H1 (cell line): ENCODE measurements around the gene DUOX1. TPM values are rescaled to one million over a fixed set of nuclear protein-coding genes. Genes with fewer than 3 reads are reported as not detected.

Source experiments
- CTCF ChIA-PET: fragments of 300-600 bp; sonication (Branson Sonifier 250); formaldehyde crosslinking; loops from one replicate; lab custom pipeline; 2021; ENCODE audit not compliant: partially characterized antibody; lab: Charles Lee
- POLR2A ChIA-PET: fragments of 300-600 bp; sonication (Branson Sonifier 250); formaldehyde crosslinking; loops from one replicate; lab custom pipeline; 2021; ENCODE audit warnings: inconsistent platforms; ENCODE audit not compliant: partially characterized antibody; lab: Charles Lee
- DNase-seq, 2 experiments: peaks; one replicate each; pipeline versions ENCODE4 v3.0.0 to v3.0.0-alpha.2; 2010 to 2022; ENCODE audit warnings: low spot score in 2 of 2, low read depth in 1 of 2, mixed read lengths in 1 of 2
- FAIRE-seq: peaks from 2 replicates; lab custom pipeline; 2011; peaks lifted over from hg19 to GRCh38; lab: Jason Lieb, UNC
- H2AFZ ChIP-seq: 2 replicates; pipeline ENCODE4 v1.8.1; 2012; ENCODE audit warnings: low read length, inconsistent platforms
- H2AK5ac ChIP-seq: 2 replicates; pipeline ENCODE4 v1.6.1; 2013; ENCODE audit warnings: low read depth, low read length
- H2BK120ac ChIP-seq: replicated peaks from 2 replicates; pipeline ENCODE3; 2013; ENCODE audit warnings: low read depth, low read length, inconsistent platforms
- H2BK12ac ChIP-seq: 2 replicates; pipeline ENCODE4 v1.6.1; 2013; ENCODE audit warnings: low read depth, low read length
- H2BK15ac ChIP-seq: 2 replicates; pipeline ENCODE4 v1.6.1; 2013; ENCODE audit warnings: low read length
- H2BK20ac ChIP-seq: 2 replicates; pipeline ENCODE4 v1.6.1; 2013; ENCODE audit warnings: low read length
- H2BK5ac ChIP-seq: 2 replicates; pipeline ENCODE4 v1.6.1; 2013; ENCODE audit warnings: low read depth, low read length
- H3K14ac ChIP-seq: 2 replicates; pipeline ENCODE4 v1.6.1; 2013; ENCODE audit warnings: inconsistent platforms; ENCODE audit not compliant: insufficient read length
- H3K18ac ChIP-seq: 2 replicates; pipeline ENCODE4 v1.6.1; 2013; ENCODE audit warnings: low read length; ENCODE audit errors: extremely low read depth
- H3K23ac ChIP-seq: 2 replicates; pipeline ENCODE4 v1.6.1; 2013; ENCODE audit warnings: inconsistent platforms; ENCODE audit not compliant: insufficient read length
- H3K23me2 ChIP-seq: 2 replicates; pipeline ENCODE4 v1.6.1; 2013; ENCODE audit warnings: low read depth, low read length
- H3K27ac ChIP-seq: 2 replicates; pipeline ENCODE4 v1.6.1; 2011; ENCODE audit warnings: low read depth, low read length, inconsistent platforms
- H3K27me3 ChIP-seq, 4 experiments: replicated peaks in 1 of 4; 1 replicate in 1 of 4; 2 replicates in 3 of 4; pipeline versions ENCODE4 v1.6.1 to v1.8.1; 2011 to 2013; ENCODE audit warnings: low read length in 3 of 4, mild to moderate bottlenecking in 3 of 4, inconsistent platforms in 2 of 4, mixed read lengths in 2 of 4, moderate library complexity in 1 of 4; ENCODE audit not compliant: control insufficient read depth in 3 of 4, insufficient read depth in 3 of 4; ENCODE audit errors: extremely low read depth in 1 of 4
- H3K36me3 ChIP-seq, 4 experiments: 2 replicates each; pipeline versions ENCODE4 v1.6.1 to v1.8.1; 2011 to 2013; ENCODE audit warnings: mild to moderate bottlenecking in 4 of 4, low read length in 3 of 4, moderate library complexity in 2 of 4, control low read depth in 1 of 4, inconsistent platforms in 1 of 4; ENCODE audit not compliant: insufficient read depth in 4 of 4, control insufficient read depth in 2 of 4
- H3K4ac ChIP-seq: replicated peaks from 2 replicates; pipeline ENCODE3; 2013; ENCODE audit warnings: low read length, low read depth, mixed read lengths, inconsistent platforms; ENCODE audit not compliant: insufficient read length
- H3K4me1 ChIP-seq, 4 experiments: replicated peaks in 1 of 4; 1 replicate in 1 of 4; 2 replicates in 3 of 4; pipeline versions ENCODE4 v1.6.1 to v1.8.1; 2011 to 2013; ENCODE audit warnings: low read length in 3 of 4, inconsistent platforms in 2 of 4, mixed read lengths in 1 of 4; ENCODE audit not compliant: insufficient read depth in 4 of 4, control insufficient read depth in 3 of 4
- H3K4me2 ChIP-seq, 2 experiments: 2 replicates each; pipeline versions ENCODE4 v1.6.1 to v1.8.1; 2011 to 2013; ENCODE audit warnings: low read depth in 2 of 2, low read length in 2 of 2, control low read depth in 1 of 2, inconsistent platforms in 1 of 2, mild to moderate bottlenecking in 1 of 2; ENCODE audit not compliant: insufficient read depth in 1 of 2
- H3K4me3 ChIP-seq, 4 experiments: fragments of 200-600, 300-600 bp in 1 of 4; sonication (generic), shearing (Covaris generic), sonication (Bioruptor Twin) in 1 of 4; 2 replicates each; pipeline versions ENCODE4 v1.5.1 to v1.8.1; 2011 to 2016; ENCODE audit warnings: low read length in 4 of 4, low read depth in 3 of 4, control low read depth in 2 of 4, inconsistent platforms in 2 of 4, mild to moderate bottlenecking in 2 of 4, mixed read lengths in 1 of 4, moderate library complexity in 1 of 4; ENCODE audit not compliant: insufficient read depth in 2 of 4; ENCODE audit errors: extremely low read depth in 1 of 4
- H3K56ac ChIP-seq: replicated peaks from 2 replicates; pipeline ENCODE3; 2013; ENCODE audit warnings: low read depth, mild to moderate bottlenecking, mixed read lengths, low read length, inconsistent platforms; ENCODE audit not compliant: insufficient read length
- H3K79me1 ChIP-seq: 2 replicates; pipeline ENCODE4 v1.6.1; 2013; ENCODE audit warnings: low read depth, low read length, control low read depth
- H3K79me2 ChIP-seq, 2 experiments: 2 replicates each; pipeline versions ENCODE4 v1.6.1 to v1.8.1; 2012 to 2013; ENCODE audit warnings: low read length in 2 of 2, mild to moderate bottlenecking in 2 of 2, inconsistent platforms in 1 of 2; ENCODE audit not compliant: insufficient read depth in 2 of 2, control insufficient read depth in 1 of 2
- H3K9ac ChIP-seq, 4 experiments: replicated peaks in 1 of 4; 1 replicate in 1 of 4; 2 replicates in 3 of 4; pipeline versions ENCODE4 v1.6.1 to v1.8.1; 2011 to 2013; ENCODE audit warnings: low read depth in 3 of 4, low read length in 3 of 4, control low read depth in 2 of 4, mild to moderate bottlenecking in 2 of 4, moderate library complexity in 2 of 4, inconsistent platforms in 1 of 4; ENCODE audit errors: extremely low read depth in 1 of 4
- H3K9me3 ChIP-seq, 2 experiments: 2 replicates each; pipeline versions ENCODE4 v1.6.1 to v1.8.1; 2012 to 2013; ENCODE audit warnings: mild to moderate bottlenecking in 2 of 2, moderate library complexity in 2 of 2, control low read depth in 1 of 2, inconsistent platforms in 1 of 2, low read depth in 1 of 2, low read length in 1 of 2, mixed read lengths in 1 of 2; ENCODE audit not compliant: insufficient read depth in 2 of 2
- H4K20me1 ChIP-seq, 2 experiments: replicated peaks in 1 of 2; 2 replicates each; pipeline versions ENCODE3 to v1.8.1; 2011 to 2013; ENCODE audit warnings: inconsistent platforms in 2 of 2, low read length in 2 of 2, mild to moderate bottlenecking in 1 of 2; ENCODE audit not compliant: insufficient read depth in 2 of 2, control insufficient read depth in 1 of 2
- H4K5ac ChIP-seq: 2 replicates; pipeline ENCODE4 v1.6.1; 2013; ENCODE audit warnings: low read length, low read depth, mixed read lengths, inconsistent platforms; ENCODE audit not compliant: insufficient read length
- H4K8ac ChIP-seq: 2 replicates; pipeline ENCODE4 v1.8.0; 2013; ENCODE audit warnings: mild to moderate bottlenecking, moderate library complexity, low read length, inconsistent platforms; ENCODE audit not compliant: insufficient read depth; ENCODE audit errors: extremely low read depth
- H4K91ac ChIP-seq: replicated peaks from 2 replicates; pipeline ENCODE3; 2013; ENCODE audit warnings: low read length, mixed read lengths, inconsistent platforms; ENCODE audit not compliant: insufficient read length
- CBX5 ChIP-seq: fragments of 300-800, 300-1000 bp; sonication (generic); IDR thresholded peaks from 2 replicates; pipeline ENCODE4 v1.7.1; 2016; ENCODE audit warnings: antibody characterized with exemption, low read length, low read depth
- CBX8 ChIP-seq: fragments of 300-800, 300-1000 bp; sonication (generic); IDR thresholded peaks from 2 replicates; pipeline ENCODE4 v1.7.1; 2016; ENCODE audit warnings: low read depth, low read length, borderline replicate concordance
- KDM4A ChIP-seq: IDR thresholded peaks from one replicate; pipeline ENCODE4 v1.7.1; 2012; ENCODE audit warnings: low read depth, mild to moderate bottlenecking, moderate library complexity, low read length, inconsistent platforms; ENCODE audit not compliant: severe bottlenecking
- TAF1 ChIP-seq: IDR thresholded peaks from 2 replicates; pipeline ENCODE4 v1.6.1; 2011; ENCODE audit warnings: mild to moderate bottlenecking, low read depth, low read length
- WGBS, 2 experiments: shearing (Covaris generic) in 1 of 2; methylation state at CpG; one replicate each; pipeline versions ENCODE4 v1.1.6 to v1.1.7; 2013 to 2015; ENCODE audit warnings: low lambda C conversion rate in 2 of 2, mixed read lengths in 2 of 2, inconsistent platforms in 1 of 2, low coverage in 1 of 2, missing lambda C conversion rate in 1 of 2; ENCODE audit not compliant: insufficient replicate concordance in 2 of 2, insufficient coverage in 1 of 2, insufficient read length in 1 of 2; ENCODE audit errors: extremely low coverage in 1 of 2, missing lambda C conversion rate in 1 of 2; 5-methylcytosine and 5-hydroxymethylcytosine counted together
- polyA plus RNA-seq, 7 experiments: library from polyadenylated mRNA; depleted of rRNA in 3 of 7; stranded (reverse) in 5 of 7; unstranded in 2 of 7; fragments of >200 nt in 5 of 7; fragments of 200-250 nt in 2 of 7; gene quantifications; 1 replicate in 5 of 7; 2 replicates in 1 of 7; 4 replicates in 1 of 7; pipeline versions ENCODE4 v1.2.1 to v1.2.3, GENCODE V29; 2011 to 2013; ENCODE audit warnings: missing spikeins in 2 of 7, mixed read lengths in 2 of 7
- total RNA-seq: library from RNA; stranded (reverse); fragmentation: NEBNext Ultra II Directional; extraction: Animal tissue kit (Norgen Biotek cat#: 25700); gene quantifications from 2 replicates; pipeline ENCODE4 v1.2.1, GENCODE V29; 2021

Gene DUOX1
- total and polyA plus RNA-seq, 2 of the 8 experiments (the other 6 are each of a cell fraction or from before 2014, with no cell fraction given) = 0.84 to 1.4 TPM

- Histone ChIP-seq H3K4ac (no peak overlapping the region), H3K14ac (no peak overlapping the region), H3K27ac (no peak overlapping the region), H4K20me1 (peaks cover 12 to 33% of the 10 kb centered on the region in 2 experiments), H4K5ac (no peak overlapping the region), H3K4me3 (no peak overlapping the region), H3K79me1 (peaks cover 13% of the 10 kb centered on the region), H2BK20ac (no peak overlapping the region), H3K18ac (no peak overlapping the region), H2BK5ac (no peak overlapping the region), H4K8ac (no peak overlapping the region), H3K4me1 (peaks cover 5 to 24% (median 16%) of the 10 kb centered on the region in 4 experiments), H2AK5ac (no peak overlapping the region), H2BK120ac (no peak overlapping the region), H3K9me3 (no peaks in the 10 kb centered on the region), H3K56ac (no peak overlapping the region), H3K23me2 (no peaks in the 10 kb centered on the region; the same call in 1 of the 2 replicates), H2AFZ (no peak overlapping the region), H3K79me2 (peaks cover 8 to 41% of the 10 kb centered on the region in 2 experiments; a peak in 3 of 4 replicates), H2BK12ac (no peak overlapping the region), H3K4me2 (no peak overlapping the region), H4K91ac (no peak overlapping the region), H3K9ac (no peak overlapping the region), H2BK15ac (no peak overlapping the region), H3K36me3 (peaks cover 0 to 5% (median 0%) of the 10 kb centered on the region in 4 experiments; a peak in 3 of 8 replicates), H3K23ac (no peak overlapping the region), H3K27me3 (no peaks in the 10 kb centered on the region)
- DNase-seq = no peak
- CTCF ChIA-PET = interaction anchor here (0.7 to 41.8 kb wide), 8 partner anchors 6 to 277 kb away, joined by 3 to 1117 read pairs (median 4); partner anchors contain the start of gene SHF
- POLR2A ChIA-PET = interaction anchor here (0.8 to 5.4 kb wide), 6 partner anchors 8 to 20 kb away, joined by 3 to 50 read pairs (median 4); partner anchors contain the start of gene SHF
- FAIRE-seq = no peak
- WGBS, 2 experiments = 91% methylated on average over 7 of the region's 7 CpGs; no CpG with 5 or more reads in 1 of the 2 experiments
- TF ChIP-seq KDM4A (no peak), TAF1 (no peak), CBX5 (no peak), CBX8 (no peak)
Measured at GRCh38 chr15:45180201-45180600, 50.4 kb downstream of the DUOX1 start.
